Uterus (tissue), 4 donors: ENCODE measurements around the gene GALNT4. TPM values are rescaled to one million over a fixed set of nuclear protein-coding genes. Genes with fewer than 3 reads are reported as not detected.
A peak's percentile ranks its signal among the peaks of the same experiment; 100 is the strongest.

Experiments
- DNase-seq, 2 donors: peaks; one replicate each; pipeline ENCODE4 v3.0.0-alpha.2; 2019 to 2020
- H3K27ac ChIP-seq, 2 donors: fragments of 200-600 bp; sonication (generic); 1 replicate in 1 of 2; 2 replicates in 1 of 2; pipeline ENCODE4 v1.5.1; 2016 to 2018
- H3K27me3 ChIP-seq, 2 donors: fragments of 200-600 bp; sonication (generic); one replicate each; pipeline ENCODE4 v1.5.1; 2018 to 2019; ENCODE audit warnings: control low read depth in 1 of 2
- H3K36me3 ChIP-seq, 2 donors: fragments of 200-600 bp; sonication (generic); one replicate each; pipeline ENCODE4 v1.5.1; 2019; ENCODE audit warnings: control low read depth in 1 of 2
- H3K4me1 ChIP-seq, 2 donors: fragments of 200-600 bp; sonication (generic); one replicate each; pipeline ENCODE4 v1.5.1; 2018 to 2019; ENCODE audit warnings: control low read depth in 1 of 2
- H3K4me3 ChIP-seq, 2 donors: fragments of 200-600 bp; sonication (generic); 1 replicate in 1 of 2; 2 replicates in 1 of 2; pipeline ENCODE4 v1.5.1; 2018 to 2019; ENCODE audit warnings: mild to moderate bottlenecking in 1 of 2
- H3K9me3 ChIP-seq, 2 donors: fragments of 200-600 bp; sonication (generic); one replicate each; pipeline ENCODE4 v1.5.1; 2019; ENCODE audit warnings: control low read depth in 1 of 2
- CTCF ChIP-seq, 4 experiments: fragments of 200-600 bp in 2 of 4; fragments of 450-650 bp in 2 of 4; sonication (generic) in 2 of 4; IDR thresholded peaks; one replicate each; pipeline ENCODE4 v1.5.1; 2016 to 2019; ENCODE audit warnings: antibody characterized with exemption in 4 of 4, mild to moderate bottlenecking in 2 of 4, moderate library complexity in 1 of 4
- POLR2A ChIP-seq, 2 donors: fragments of 450-650 bp; IDR thresholded peaks; one replicate each; pipeline ENCODE4 v1.6.1; 2016; ENCODE audit warnings: antibody characterized with exemption in 2 of 2, mild to moderate bottlenecking in 1 of 2, moderate library complexity in 1 of 2
- intact Hi-C: fragments of 100-400 bp; cut with DNase I; formaldehyde crosslinking; loops from one replicate; pipeline ENCODE4 v1.15.1; 2023; ENCODE audit warnings: low total_unique reads
- total RNA-seq, 4 donors: library from RNA; depleted of rRNA in 3 of 4; stranded (reverse); fragments of >200 nt in 3 of 4; gene quantifications; one replicate each; pipeline versions ENCODE4 v1.1.0 to v1.2.4, GENCODE V29; 2014 to 2023
- donor health status: DM: yes; HTN: yes; CAD: no.

Gene GALNT4
- total RNA-seq: 10 to 100 TPM in 1 of 4 donors, 1 to 10 TPM in 3; 1.5 to 27.0 (median 3.7) TPM

DNA sequence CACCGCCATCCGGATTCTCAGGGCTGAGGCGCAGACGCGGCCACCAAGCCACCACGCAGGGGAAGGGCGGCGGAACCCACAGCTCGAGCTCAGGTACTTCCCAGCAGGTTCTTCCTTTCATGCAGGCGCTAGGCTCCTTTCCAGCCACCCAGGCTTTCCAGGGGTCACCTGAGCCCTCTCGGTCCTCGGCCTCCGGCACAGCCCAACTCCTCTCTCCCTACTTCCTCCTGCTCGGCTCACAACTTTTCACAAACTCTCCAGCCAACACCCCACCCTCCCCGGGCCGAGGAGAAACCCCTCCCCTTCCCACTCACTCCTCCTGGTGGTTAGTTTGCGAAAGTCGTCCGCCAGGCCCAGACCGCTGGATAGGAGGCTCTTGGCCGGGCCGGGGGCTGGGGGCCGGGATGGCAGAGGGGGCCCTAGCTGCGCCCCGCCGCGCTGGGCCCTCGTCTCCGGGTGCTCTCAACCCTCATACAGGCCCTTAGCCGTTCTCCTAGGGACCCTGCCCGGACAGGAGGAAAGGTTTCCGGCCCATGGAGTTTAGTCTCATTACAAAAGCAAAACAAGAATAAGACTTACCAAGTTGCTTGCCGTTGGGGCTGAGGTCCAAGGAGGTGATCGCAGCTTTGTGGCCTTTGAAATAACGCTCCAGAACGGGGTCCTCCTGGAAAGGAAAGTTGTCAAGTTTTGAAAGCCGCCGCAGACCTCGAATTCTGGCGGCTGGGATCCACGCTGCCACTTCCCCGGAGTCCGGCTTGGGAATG, at the start of gene GALNT4:
TSS of gene GALNT4 (minus strand) at position 256 of the 764 bp plus-strand sequence. CDS start at position 9, 247 bp downstream.
- Histone ChIP-seq H3K4me1 (peaks cover 0 to 14% of the 10 kb centered on the region in 2 donors), H3K9me3 (no peaks in the 10 kb centered on the region), H3K27me3 (no peaks in the 10 kb centered on the region), H3K27ac (peak within 1 kb of the TSS; percentile 89 to 95), H3K4me3 (peak within 1 kb of the TSS; percentile 75 to 95), H3K36me3 (no peaks in the 10 kb centered on the region)
- TF ChIP-seq POLR2A (IDR thresholded peaks at IDR 0.05): peak in 1 of 2 donors; percentile 55
- peak; percentile 56 to 77 (median 72) for TF ChIP-seq CTCF (IDR thresholded peaks at IDR 0.05)
- peak; percentile 83 for DNase-seq
- intact Hi-C loops: no loop called here

DNA sequence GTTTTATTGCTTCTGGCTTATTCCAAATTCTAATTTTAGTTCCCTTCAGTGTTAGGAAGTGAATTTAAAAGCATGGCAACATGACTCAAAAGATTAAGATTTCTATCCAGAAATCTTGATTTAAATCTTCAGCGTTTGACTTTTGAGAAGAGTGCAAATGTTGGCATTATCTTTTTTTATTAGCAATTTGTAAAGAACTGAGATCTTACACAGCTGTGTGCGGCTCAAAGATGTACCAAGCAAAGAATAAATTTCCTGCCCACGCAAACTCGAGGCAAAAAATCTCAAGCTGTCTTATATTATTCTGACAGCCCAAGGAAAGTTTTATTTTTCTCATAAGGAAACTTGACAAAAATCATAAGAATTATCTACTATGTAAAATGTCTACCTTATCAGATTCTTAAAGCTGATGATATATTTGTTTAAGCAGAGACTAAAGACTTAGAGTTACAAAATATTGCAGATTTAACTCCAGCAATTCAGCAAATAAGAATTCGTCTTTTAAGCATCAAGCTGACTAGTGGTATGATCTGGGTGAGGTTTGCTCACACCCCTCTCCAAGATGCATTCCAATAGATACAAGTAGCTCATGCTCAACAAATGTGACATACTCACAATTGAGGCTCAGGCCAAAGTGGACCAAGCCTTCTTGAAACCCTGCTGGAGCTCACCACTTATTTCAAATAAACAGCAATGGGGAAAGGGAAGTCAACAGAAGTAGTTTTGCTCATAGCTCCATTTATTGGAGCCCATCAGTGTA, 48.6 kb upstream of the GALNT4 start:
- H3K9me3 ChIP-seq: no peaks in the 10 kb centered on the region
- no peak overlapping the region for H3K4me3 ChIP-seq
- H3K27ac ChIP-seq: no peak overlapping the region
- intact Hi-C loops: no loop called here
- DNase-seq: no peak
- no peaks in the 10 kb centered on the region for H3K36me3 ChIP-seq
- TF ChIP-seq POLR2A (IDR thresholded peaks at IDR 0.05) (no peak), CTCF (IDR thresholded peaks at IDR 0.05) (no peak)
- peaks cover 0 to 5% of the 10 kb centered on the region in 2 donors for H3K4me1 ChIP-seq
- no peaks in the 10 kb centered on the region for H3K27me3 ChIP-seq

DNA sequence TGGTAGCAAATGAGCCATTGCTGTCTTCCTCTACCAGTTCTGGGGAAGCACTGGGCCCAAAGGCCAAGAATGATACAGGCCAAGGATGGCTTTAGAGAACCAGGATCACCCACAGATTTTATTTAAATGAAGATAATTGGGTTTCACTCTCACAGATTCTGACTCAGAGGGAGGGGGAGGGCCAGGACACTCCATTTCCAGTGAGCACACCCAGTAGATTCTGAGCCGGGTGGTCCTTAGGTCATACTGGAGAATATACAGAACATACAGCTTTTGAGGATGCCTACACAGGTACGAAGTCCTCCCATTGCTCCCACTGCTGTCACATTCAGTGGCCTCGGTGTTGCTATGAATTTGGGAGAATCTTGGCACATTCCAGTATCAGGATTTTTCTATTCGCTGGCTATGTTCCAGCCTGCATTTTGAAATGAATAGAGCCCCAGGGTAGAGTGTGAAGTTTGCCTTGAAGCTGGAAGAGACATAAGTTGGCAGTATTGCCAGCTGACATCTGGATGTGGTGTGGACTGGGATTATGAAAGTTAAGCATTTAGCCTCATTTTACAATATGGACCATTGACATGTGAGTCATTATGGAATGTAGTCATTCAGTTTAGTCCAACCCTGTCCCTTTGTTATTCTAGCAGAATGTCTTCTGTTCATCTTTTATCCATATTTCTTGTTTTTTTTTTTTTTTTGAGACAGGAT, 47.0 kb upstream of the GALNT4 start:
- TF ChIP-seq POLR2A (IDR thresholded peaks at IDR 0.05) (no peak), CTCF (IDR thresholded peaks at IDR 0.05) (no peak)
- DNase-seq: no peak
- no peaks in the 10 kb centered on the region for H3K27me3 ChIP-seq
- intact Hi-C loops: no loop called here
- H3K36me3 ChIP-seq: no peaks in the 10 kb centered on the region
- no peak overlapping the region for H3K27ac ChIP-seq
- H3K4me1 ChIP-seq: peaks cover 0 to 5% of the 10 kb centered on the region in 2 donors
- H3K9me3 ChIP-seq: no peaks in the 10 kb centered on the region
- H3K4me3 ChIP-seq: no peak overlapping the region

DNA sequence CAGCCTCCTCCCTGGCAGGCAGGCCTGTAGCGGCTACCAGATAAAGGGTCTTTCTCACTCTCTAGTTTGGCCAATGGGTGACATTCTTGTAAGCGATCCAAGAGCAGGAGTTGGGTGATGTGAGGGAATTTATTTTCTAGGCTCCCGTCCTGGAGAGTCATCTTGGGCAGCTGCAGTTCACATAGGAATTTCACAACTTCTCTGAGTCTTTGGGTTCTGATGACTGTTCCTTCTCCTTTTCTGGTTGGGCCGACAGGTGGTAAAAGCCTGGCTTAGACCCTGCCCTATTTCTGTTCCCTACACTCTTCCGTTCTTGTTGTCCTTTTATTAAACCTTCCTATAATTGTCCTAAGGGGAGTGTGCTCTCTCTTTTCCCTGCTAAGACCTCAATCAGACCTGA, 43.9 kb upstream of the GALNT4 start:
- no peak overlapping the region for H3K4me3 ChIP-seq
- intact Hi-C loops: no loop called here
- DNase-seq: no peak
- H3K27me3 ChIP-seq: no peaks in the 10 kb centered on the region
- H3K4me1 ChIP-seq: no peaks in the 10 kb centered on the region
- no peaks in the 10 kb centered on the region for H3K9me3 ChIP-seq
- no peaks in the 10 kb centered on the region for H3K36me3 ChIP-seq
- no peak overlapping the region for H3K27ac ChIP-seq
- TF ChIP-seq POLR2A (IDR thresholded peaks at IDR 0.05) (no peak), CTCF (IDR thresholded peaks at IDR 0.05) (no peak)
